Tibial nerve (tissue), 4 donors: ENCODE measurements around the gene SPEN. TPM values are rescaled to one million over a fixed set of nuclear protein-coding genes. Genes with fewer than 3 reads are reported as not detected.

Source experiments
- DNase-seq, 2 donors: peaks; one replicate each; pipeline ENCODE4 v3.0.0-alpha.2; 2019; ENCODE audit warnings: low spot score in 2 of 2
- H3K27ac ChIP-seq, 4 donors: fragments of 200-600 bp; sonication (generic) in 3 of 4; one replicate each; pipeline ENCODE4 v1.5.1; 2017 to 2019; ENCODE audit warnings: mild to moderate bottlenecking in 1 of 4
- H3K27me3 ChIP-seq, 2 donors: fragments of 200-600 bp; sonication (generic) in 1 of 2; one replicate each; pipeline versions ENCODE4 v1.5.1 to v1.6.0; 2017 to 2019
- H3K36me3 ChIP-seq, 3 donors: fragments of 200-600 bp; sonication (generic); one replicate each; pipeline ENCODE4 v1.5.1; 2018 to 2019
- H3K4me1 ChIP-seq, 4 donors: fragments of 200-600 bp; sonication (generic) in 3 of 4; one replicate each; pipeline ENCODE4 v1.5.1; 2017 to 2019
- H3K4me3 ChIP-seq, 4 donors: fragments of 200-600 bp; sonication (generic) in 3 of 4; one replicate each; pipeline ENCODE4 v1.5.1; 2017 to 2019; ENCODE audit warnings: mild to moderate bottlenecking in 1 of 4, moderate library complexity in 1 of 4
- H3K9me3 ChIP-seq, 4 donors: fragments of 200-600 bp; sonication (generic) in 3 of 4; one replicate each; pipeline ENCODE4 v1.5.1; 2017 to 2019
- CTCF ChIP-seq, 5 experiments: fragments of 200-600 bp in 3 of 5; fragments of 450-650 bp in 2 of 5; sonication (generic) in 3 of 5; IDR thresholded peaks; one replicate each; pipeline ENCODE4 v1.5.1; 2016 to 2019; ENCODE audit warnings: antibody characterized with exemption in 5 of 5, mild to moderate bottlenecking in 3 of 5, moderate library complexity in 2 of 5
- EP300 ChIP-seq, 2 donors: sonication (generic); formaldehyde crosslinking; IDR thresholded peaks; one replicate each; pipeline ENCODE4 v1.6.1; 2017; ENCODE audit warnings: antibody characterized with exemption in 2 of 2, mild to moderate bottlenecking in 1 of 2
- POLR2A ChIP-seq, 2 donors: fragments of 450-650 bp; IDR thresholded peaks; one replicate each; pipeline ENCODE4 v1.6.1; 2017; ENCODE audit warnings: antibody characterized with exemption in 2 of 2, mild to moderate bottlenecking in 2 of 2, moderate library complexity in 2 of 2
- WGBS, 2 donors: methylation state at CpG; one replicate each; pipeline ENCODE4 v1.1.5; 2018; 5-methylcytosine and 5-hydroxymethylcytosine counted together
- total RNA-seq, 4 donors: library from RNA; depleted of rRNA; stranded (reverse); fragments of >200 nt; gene quantifications; one replicate each; pipeline ENCODE4 v1.1.0, GENCODE V29; 2016

The SPEN gene
- total RNA-seq, 4 donors from 2014 or later, result 67.9 to 87.0 (median 77.8) TPM

- TF ChIP-seq EP300 (IDR thresholded peaks at IDR 0.05) (no peak), CTCF (IDR thresholded peaks at IDR 0.05) (no peak), POLR2A (IDR thresholded peaks at IDR 0.05) (no peak)
- 87 to 94% methylated on average over 16 to 17 of the region's 17 CpGs for WGBS, 2 donors
- no peak for DNase-seq
- no peak overlapping the region for H3K27ac ChIP-seq
- H3K27me3 ChIP-seq, result no peaks in the 10 kb centered on the region
- no peak overlapping the region for H3K4me3 ChIP-seq
- H3K9me3 ChIP-seq, result no peaks in the 10 kb centered on the region
- H3K4me1 ChIP-seq, result peaks cover 0 to 33% (median 31%) of the 10 kb centered on the region in 4 donors
- H3K36me3 ChIP-seq, result peaks cover 0 to 75% (median 21%) of the 10 kb centered on the region in 3 donors
These were observed 98.4 kb downstream of the SPEN start for GRCh38 chr1:15945832-15946448.

- no peak overlapping the region for H3K4me3 ChIP-seq
- no peak overlapping the region for H3K27ac ChIP-seq
- no peak for DNase-seq
- H3K36me3 ChIP-seq, result peaks cover 0 to 66% (median 21%) of the 10 kb centered on the region in 3 donors
- H3K4me1 ChIP-seq, result peaks cover 8 to 41% (median 40%) of the 10 kb centered on the region in 4 donors
- 84 to 87% methylated on average over 18 of the region's 18 CpGs for WGBS, 2 donors
- no peaks in the 10 kb centered on the region for H3K9me3 ChIP-seq
- no peaks in the 10 kb centered on the region for H3K27me3 ChIP-seq
- no peak for TF ChIP-seq CTCF (IDR thresholded peaks at IDR 0.05)
- no peak for TF ChIP-seq POLR2A (IDR thresholded peaks at IDR 0.05)
- TF ChIP-seq EP300 (IDR thresholded peaks at IDR 0.05), result no peak
These were observed 99.3 kb downstream of the SPEN start for GRCh38 chr1:15946571-15947381.

- DNase-seq, result no peak
- peaks cover 0 to 59% (median 18%) of the 10 kb centered on the region in 3 donors for H3K36me3 ChIP-seq
- 88 to 90% methylated on average over 10 of the region's 10 CpGs for WGBS, 2 donors
These were observed 100.0 kb downstream of the SPEN start for GRCh38 chr1:15947382-15948090.

GRCh38 chr1:15948091-15948591 lies 100.6 kb downstream of the SPEN start:
- peaks cover 0 to 53% (median 16%) of the 10 kb centered on the region in 3 donors for H3K36me3 ChIP-seq
- H3K4me1 ChIP-seq, result peaks cover 8 to 54% (median 45%) of the 10 kb centered on the region in 4 donors
- no peak for TF ChIP-seq POLR2A (IDR thresholded peaks at IDR 0.05)
- no peak for TF ChIP-seq EP300 (IDR thresholded peaks at IDR 0.05)
- no peak for TF ChIP-seq CTCF (IDR thresholded peaks at IDR 0.05)
- no peaks in the 10 kb centered on the region for H3K27me3 ChIP-seq
- WGBS, 2 donors, result 83 to 89% methylated on average over 14 to 16 of the region's 16 CpGs
- peak overlapping the region; percentile 49 to 94 (median 90) for H3K27ac ChIP-seq
- no peaks in the 10 kb centered on the region for H3K9me3 ChIP-seq
- DNase-seq, result no peak
- no peak overlapping the region for H3K4me3 ChIP-seq

More at GRCh38 chr1:15947382-15948090, 100.0 kb downstream of the SPEN start:
- no peaks in the 10 kb centered on the region for H3K9me3 ChIP-seq
- H3K27me3 ChIP-seq, result no peaks in the 10 kb centered on the region
- peaks cover 8 to 49% (median 44%) of the 10 kb centered on the region in 4 donors for H3K4me1 ChIP-seq
- peak overlapping the region in 3 of 4 donors; percentile 88 to 94 (median 92) for H3K27ac ChIP-seq
- no peak overlapping the region for H3K4me3 ChIP-seq
- TF ChIP-seq CTCF (IDR thresholded peaks at IDR 0.05), result no peak
- TF ChIP-seq POLR2A (IDR thresholded peaks at IDR 0.05), result no peak
- no peak for TF ChIP-seq EP300 (IDR thresholded peaks at IDR 0.05)
